CD14-positive monocyte (primary cell): ENCODE data around the gene MAPKAPK3. TPM values are rescaled to one million over a fixed set of nuclear protein-coding genes. Genes with fewer than 3 reads are reported as not detected.

Experiments
- DNase-seq, 3 donors: peaks; one replicate each; pipeline ENCODE4 v3.0.0-alpha.2; 2011 to 2022
- H2AFZ ChIP-seq: 2 replicates; pipeline ENCODE4 v1.6.0; 2012; ENCODE audit warnings: mild to moderate bottlenecking, low read depth, low read length, inconsistent platforms; ENCODE audit not compliant: insufficient read depth, poor library complexity, severe bottlenecking
- H3K27ac ChIP-seq, 2 donors: 1 replicate in 1 of 2; 2 replicates in 1 of 2; pipeline ENCODE4 v1.5.1; 2012 to 2013; ENCODE audit warnings: low read length in 2 of 2, control low read depth in 1 of 2, inconsistent platforms in 1 of 2, low read depth in 1 of 2, mild to moderate bottlenecking in 1 of 2
- H3K27me3 ChIP-seq, 2 donors: one replicate each; pipeline versions ENCODE4 v1.6.0 to v1.6.1; 2011 to 2013; ENCODE audit warnings: low read length in 2 of 2; ENCODE audit not compliant: control insufficient read depth in 2 of 2, insufficient read depth in 2 of 2
- H3K36me3 ChIP-seq, 2 donors: replicated peaks in 1 of 2; 1 replicate in 1 of 2; 2 replicates in 1 of 2; pipeline versions ENCODE4 v1.5.1 to v1.6.1; 2012 to 2013; ENCODE audit warnings: low read length in 2 of 2, control low read depth in 1 of 2, inconsistent platforms in 1 of 2, mild to moderate bottlenecking in 1 of 2; ENCODE audit not compliant: insufficient read depth in 2 of 2, control insufficient read depth in 1 of 2
- H3K4me1 ChIP-seq, 2 donors: 1 replicate in 1 of 2; 2 replicates in 1 of 2; pipeline versions ENCODE4 v1.5.1 to v1.6.1; 2012 to 2013; ENCODE audit warnings: low read length in 2 of 2, control low read depth in 1 of 2, inconsistent platforms in 1 of 2, mild to moderate bottlenecking in 1 of 2, moderate library complexity in 1 of 2; ENCODE audit not compliant: insufficient read depth in 2 of 2, control insufficient read depth in 1 of 2
- H3K4me2 ChIP-seq: replicated peaks from 2 replicates; pipeline ENCODE3; 2012; ENCODE audit warnings: low read length, moderate library complexity, mild to moderate bottlenecking; ENCODE audit not compliant: poor library complexity, severe bottlenecking; ENCODE audit errors: extremely low read depth
- H3K4me3 ChIP-seq, 3 experiments: fragments of 200-600 bp in 1 of 3; sonication (generic) in 1 of 3; replicated peaks in 1 of 3; 1 replicate in 2 of 3; 2 replicates in 1 of 3; pipeline ENCODE4 v1.5.1; 2011 to 2013; ENCODE audit warnings: low read length in 3 of 3, mild to moderate bottlenecking in 3 of 3, control low read depth in 2 of 3, low read depth in 2 of 3, inconsistent platforms in 1 of 3, moderate library complexity in 1 of 3
- H3K79me2 ChIP-seq: 2 replicates; pipeline ENCODE4 v1.6.0; 2012; ENCODE audit warnings: mild to moderate bottlenecking, control low read depth, inconsistent platforms, low read length, moderate library complexity; ENCODE audit not compliant: insufficient read depth
- H3K9ac ChIP-seq: 2 replicates; pipeline ENCODE4 v1.6.0; 2017; ENCODE audit warnings: low read length, mild to moderate bottlenecking; ENCODE audit not compliant: insufficient read depth, poor library complexity, severe bottlenecking
- H3K9me3 ChIP-seq, 2 donors: replicated peaks in 1 of 2; 1 replicate in 1 of 2; 2 replicates in 1 of 2; pipeline versions ENCODE4 v1.5.1 to v1.6.1; 2012 to 2013; ENCODE audit warnings: low read length in 2 of 2, control low read depth in 1 of 2; ENCODE audit not compliant: control insufficient read depth in 1 of 2, insufficient read depth in 1 of 2
- H4K20me1 ChIP-seq: 2 replicates; pipeline ENCODE4 v1.6.0; 2012; ENCODE audit warnings: mild to moderate bottlenecking, low read length, control low read depth, moderate library complexity; ENCODE audit not compliant: insufficient read depth
- H3K27ac Mint-ChIP-seq, 7 donors: one replicate each; pipeline ENCODE4 v1.8.0; 2020; ENCODE audit warnings: mild to moderate bottlenecking in 7 of 7, mixed read lengths in 7 of 7, moderate library complexity in 6 of 7, inconsistent platforms in 2 of 7
- H3K27me3 Mint-ChIP-seq, 3 donors: one replicate each; pipeline ENCODE4 v1.8.0; 2021 to 2022; ENCODE audit warnings: low read depth in 3 of 3, mild to moderate bottlenecking in 3 of 3, mixed read lengths in 3 of 3, moderate library complexity in 3 of 3, inconsistent platforms in 1 of 3
- H3K36me3 Mint-ChIP-seq, 2 donors: one replicate each; pipeline ENCODE4 v1.8.0; 2020; ENCODE audit warnings: mixed read lengths in 2 of 2, inconsistent platforms in 1 of 2, mild to moderate bottlenecking in 1 of 2
- H3K4me1 Mint-ChIP-seq: one replicate; pipeline ENCODE4 v1.8.0; 2020; ENCODE audit warnings: mild to moderate bottlenecking, mixed read lengths
- H3K4me3 Mint-ChIP-seq, 2 donors: one replicate each; pipeline ENCODE4 v1.8.0; 2020; ENCODE audit warnings: mild to moderate bottlenecking in 2 of 2, mixed read lengths in 2 of 2, moderate library complexity in 1 of 2
- H3K9me3 Mint-ChIP-seq, 7 donors: one replicate each; pipeline ENCODE4 v1.8.0; 2020 to 2022; ENCODE audit warnings: mixed read lengths in 7 of 7, mild to moderate bottlenecking in 6 of 7, moderate library complexity in 6 of 7, inconsistent platforms in 2 of 7
- WGBS: methylation state at CpG from one replicate; pipeline ENCODE4 v1.1.5; 2013; ENCODE audit warnings: missing lambda C conversion rate; ENCODE audit not compliant: insufficient coverage; 5-methylcytosine and 5-hydroxymethylcytosine counted together
- intact Hi-C, 2 donors: fragments of 100-400 bp; cut with micrococcal nuclease; formaldehyde crosslinking; loops; one replicate each; pipeline versions ENCODE4 v1.15.0 to v1.15.1; 2023
- polyA plus RNA-seq, 3 donors: library from polyadenylated mRNA; depleted of rRNA in 1 of 3; unstranded in 2 of 3; stranded (reverse) in 1 of 3; fragments of 300-500 nt in 2 of 3; fragments of >200 nt in 1 of 3; fragmentation: Illumina TruSeq in 2 of 3; gene quantifications; 1 replicate in 2 of 3; 2 replicates in 1 of 3; pipeline ENCODE4 v1.2.3, GENCODE V29; 2012 to 2021
- TF ChIP-seq, protein P1 (sequence below): fragments of 200-600 bp; IDR thresholded peaks from one replicate; pipeline ENCODE4 v1.8.0; 2022; ENCODE audit warnings: antibody characterized with exemption, mild to moderate bottlenecking

Gene MAPKAPK3
- polyA plus RNA-seq, 3 donors = 173 to 252 (median 201) TPM

DNA sequence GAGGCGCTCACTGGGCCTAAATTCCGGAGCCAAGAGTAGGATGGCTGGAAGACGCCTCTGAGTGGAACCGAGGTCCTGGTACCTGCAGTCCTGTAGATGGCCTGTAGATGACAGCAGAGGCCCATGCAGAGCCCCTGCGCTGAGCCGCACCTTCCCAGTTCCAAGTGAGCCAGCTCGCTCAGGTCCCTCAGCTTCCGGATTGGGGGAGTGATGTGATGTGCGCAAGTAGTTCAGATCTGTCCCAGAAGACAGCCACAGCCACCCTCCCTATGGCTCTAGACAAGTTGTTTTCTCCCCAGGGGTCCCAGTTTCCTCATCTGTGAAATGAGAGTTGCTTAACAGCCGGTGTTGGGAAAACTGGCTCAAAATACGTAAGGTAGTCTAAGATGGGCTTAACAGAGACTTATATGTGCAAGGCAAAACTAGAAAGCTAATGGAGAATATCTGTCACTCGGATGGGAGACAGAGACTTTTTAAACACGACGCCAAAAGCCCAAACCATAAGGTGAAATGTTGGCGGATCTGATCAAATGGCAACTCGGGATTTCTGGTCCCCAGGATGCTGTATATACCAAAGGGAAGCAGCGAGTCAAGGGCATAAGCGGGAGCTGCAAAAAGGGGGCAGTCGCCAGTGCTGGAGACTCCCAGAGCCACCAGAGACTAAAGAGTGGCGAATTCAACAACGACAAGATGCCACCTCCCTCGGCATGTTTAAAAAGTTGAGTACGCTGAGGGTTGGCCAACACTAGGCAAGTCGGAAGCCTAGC, 765 bp upstream of the MAPKAPK3 start:
- peak overlapping the region; percentile 97 for H3K9ac ChIP-seq
- intact Hi-C loops = loop anchor here in 1 of 2 donors (2.0 to 5.0 kb wide), 2 partner anchors 17 to 259 kb away; partner anchors contain the start of gene TMEM115
- peaks cover 72 to 83% of the 10 kb centered on the region in 2 donors for H3K4me1 ChIP-seq
- Mint-ChIP-seq H3K36me3 (peaks cover 13 to 21% of the 10 kb centered on the region in 2 donors), H3K27ac (peak overlapping the region; percentile 94 to 99 (median 98)), H3K27me3 (peaks cover 0 to 1% (median 0%) of the 10 kb centered on the region in 3 donors), H3K4me3 (peak overlapping the region; percentile 84 to 96), H3K4me1 (peaks cover 66% of the 10 kb centered on the region), H3K9me3 (no peaks in the 10 kb centered on the region)
- peaks cover 50% of the 10 kb centered on the region for H3K79me2 ChIP-seq
- TF ChIP-seq, protein P1, sequence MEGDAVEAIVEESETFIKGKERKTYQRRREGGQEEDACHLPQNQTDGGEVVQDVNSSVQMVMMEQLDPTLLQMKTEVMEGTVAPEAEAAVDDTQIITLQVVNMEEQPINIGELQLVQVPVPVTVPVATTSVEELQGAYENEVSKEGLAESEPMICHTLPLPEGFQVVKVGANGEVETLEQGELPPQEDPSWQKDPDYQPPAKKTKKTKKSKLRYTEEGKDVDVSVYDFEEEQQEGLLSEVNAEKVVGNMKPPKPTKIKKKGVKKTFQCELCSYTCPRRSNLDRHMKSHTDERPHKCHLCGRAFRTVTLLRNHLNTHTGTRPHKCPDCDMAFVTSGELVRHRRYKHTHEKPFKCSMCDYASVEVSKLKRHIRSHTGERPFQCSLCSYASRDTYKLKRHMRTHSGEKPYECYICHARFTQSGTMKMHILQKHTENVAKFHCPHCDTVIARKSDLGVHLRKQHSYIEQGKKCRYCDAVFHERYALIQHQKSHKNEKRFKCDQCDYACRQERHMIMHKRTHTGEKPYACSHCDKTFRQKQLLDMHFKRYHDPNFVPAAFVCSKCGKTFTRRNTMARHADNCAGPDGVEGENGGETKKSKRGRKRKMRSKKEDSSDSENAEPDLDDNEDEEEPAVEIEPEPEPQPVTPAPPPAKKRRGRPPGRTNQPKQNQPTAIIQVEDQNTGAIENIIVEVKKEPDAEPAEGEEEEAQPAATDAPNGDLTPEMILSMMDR = peak; percentile 98
- H2AFZ ChIP-seq = peak overlapping the region; percentile 77
- no peaks in the 10 kb centered on the region for H3K9me3 ChIP-seq
- peaks cover 6% of the 10 kb centered on the region for H4K20me1 ChIP-seq
- peak; percentile 76 to 82 (median 80) for DNase-seq
- no peaks in the 10 kb centered on the region for H3K27me3 ChIP-seq
- H3K4me2 ChIP-seq = peak overlapping the region; percentile 84
- under 1% methylated on average over 18 of the region's 24 CpGs for WGBS
- H3K27ac ChIP-seq = peak overlapping the region; percentile 82 to 89
- peak overlapping the region; percentile 43 to 91 (median 88) for H3K4me3 ChIP-seq
- H3K36me3 ChIP-seq = peaks cover 0 to 5% of the 10 kb centered on the region in 2 donors

DNA sequence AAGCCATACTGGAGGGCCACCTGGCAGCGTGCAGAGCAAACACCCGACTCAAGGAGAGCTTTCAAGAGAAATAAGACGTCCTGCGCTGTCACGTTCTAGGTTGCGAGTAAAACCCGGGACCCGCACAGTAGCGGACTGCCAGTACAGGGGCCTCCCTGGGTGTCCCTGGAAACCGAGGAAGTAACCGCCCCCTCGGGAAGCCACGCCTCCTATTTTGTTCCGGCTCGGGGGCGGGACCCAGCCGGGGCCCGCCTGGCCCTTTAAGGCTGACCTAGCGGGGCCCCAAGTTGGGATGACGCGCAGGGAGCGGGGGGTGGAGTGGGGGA, 218 bp upstream of the MAPKAPK3 start:
- Histone ChIP-seq H3K27ac (peak overlapping the region; percentile 82 to 89), H3K4me3 (peak overlapping the region; percentile 43 to 91 (median 88)), H3K79me2 (peaks cover 51% of the 10 kb centered on the region), H2AFZ (peak overlapping the region; percentile 77), H3K4me2 (peak overlapping the region; percentile 84), H3K4me1 (peaks cover 75 to 85% of the 10 kb centered on the region in 2 donors), H4K20me1 (peaks cover 9% of the 10 kb centered on the region), H3K27me3 (no peaks in the 10 kb centered on the region), H3K9me3 (no peaks in the 10 kb centered on the region), H3K36me3 (peaks cover 1 to 7% of the 10 kb centered on the region in 2 donors), H3K9ac (peak overlapping the region; percentile 97)
- Mint-ChIP-seq H3K4me3 (peak overlapping the region; percentile 84 to 96), H3K36me3 (peaks cover 14 to 27% of the 10 kb centered on the region in 2 donors), H3K4me1 (peaks cover 70% of the 10 kb centered on the region), H3K27ac (peak overlapping the region; percentile 94 to 99 (median 98)), H3K27me3 (peaks cover 0 to 1% (median 0%) of the 10 kb centered on the region in 3 donors), H3K9me3 (no peaks in the 10 kb centered on the region)
- DNase-seq = peak; percentile 89 to 92 (median 92)
- 0% methylated on average over 13 of the region's 22 CpGs for WGBS
- TF ChIP-seq, protein P1 = no peak
- intact Hi-C loops = loop anchor here in 1 of 2 donors (2.0 to 5.0 kb wide), 2 partner anchors 16 to 259 kb away; partner anchors contain the start of gene TMEM115
